GM19452 (cell line): ENCODE results near the gene MSH6.

ENCODE experiments used
- ATAC-seq: cut with Tn5 transposase; IDR thresholded peaks from one replicate; pipeline ENCODE4 v1.9.1; 2021; ENCODE audit not compliant: unreplicated experiment

The MSH6 gene, protein sequence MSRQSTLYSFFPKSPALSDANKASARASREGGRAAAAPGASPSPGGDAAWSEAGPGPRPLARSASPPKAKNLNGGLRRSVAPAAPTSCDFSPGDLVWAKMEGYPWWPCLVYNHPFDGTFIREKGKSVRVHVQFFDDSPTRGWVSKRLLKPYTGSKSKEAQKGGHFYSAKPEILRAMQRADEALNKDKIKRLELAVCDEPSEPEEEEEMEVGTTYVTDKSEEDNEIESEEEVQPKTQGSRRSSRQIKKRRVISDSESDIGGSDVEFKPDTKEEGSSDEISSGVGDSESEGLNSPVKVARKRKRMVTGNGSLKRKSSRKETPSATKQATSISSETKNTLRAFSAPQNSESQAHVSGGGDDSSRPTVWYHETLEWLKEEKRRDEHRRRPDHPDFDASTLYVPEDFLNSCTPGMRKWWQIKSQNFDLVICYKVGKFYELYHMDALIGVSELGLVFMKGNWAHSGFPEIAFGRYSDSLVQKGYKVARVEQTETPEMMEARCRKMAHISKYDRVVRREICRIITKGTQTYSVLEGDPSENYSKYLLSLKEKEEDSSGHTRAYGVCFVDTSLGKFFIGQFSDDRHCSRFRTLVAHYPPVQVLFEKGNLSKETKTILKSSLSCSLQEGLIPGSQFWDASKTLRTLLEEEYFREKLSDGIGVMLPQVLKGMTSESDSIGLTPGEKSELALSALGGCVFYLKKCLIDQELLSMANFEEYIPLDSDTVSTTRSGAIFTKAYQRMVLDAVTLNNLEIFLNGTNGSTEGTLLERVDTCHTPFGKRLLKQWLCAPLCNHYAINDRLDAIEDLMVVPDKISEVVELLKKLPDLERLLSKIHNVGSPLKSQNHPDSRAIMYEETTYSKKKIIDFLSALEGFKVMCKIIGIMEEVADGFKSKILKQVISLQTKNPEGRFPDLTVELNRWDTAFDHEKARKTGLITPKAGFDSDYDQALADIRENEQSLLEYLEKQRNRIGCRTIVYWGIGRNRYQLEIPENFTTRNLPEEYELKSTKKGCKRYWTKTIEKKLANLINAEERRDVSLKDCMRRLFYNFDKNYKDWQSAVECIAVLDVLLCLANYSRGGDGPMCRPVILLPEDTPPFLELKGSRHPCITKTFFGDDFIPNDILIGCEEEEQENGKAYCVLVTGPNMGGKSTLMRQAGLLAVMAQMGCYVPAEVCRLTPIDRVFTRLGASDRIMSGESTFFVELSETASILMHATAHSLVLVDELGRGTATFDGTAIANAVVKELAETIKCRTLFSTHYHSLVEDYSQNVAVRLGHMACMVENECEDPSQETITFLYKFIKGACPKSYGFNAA (N-terminal part only)

DNA sequence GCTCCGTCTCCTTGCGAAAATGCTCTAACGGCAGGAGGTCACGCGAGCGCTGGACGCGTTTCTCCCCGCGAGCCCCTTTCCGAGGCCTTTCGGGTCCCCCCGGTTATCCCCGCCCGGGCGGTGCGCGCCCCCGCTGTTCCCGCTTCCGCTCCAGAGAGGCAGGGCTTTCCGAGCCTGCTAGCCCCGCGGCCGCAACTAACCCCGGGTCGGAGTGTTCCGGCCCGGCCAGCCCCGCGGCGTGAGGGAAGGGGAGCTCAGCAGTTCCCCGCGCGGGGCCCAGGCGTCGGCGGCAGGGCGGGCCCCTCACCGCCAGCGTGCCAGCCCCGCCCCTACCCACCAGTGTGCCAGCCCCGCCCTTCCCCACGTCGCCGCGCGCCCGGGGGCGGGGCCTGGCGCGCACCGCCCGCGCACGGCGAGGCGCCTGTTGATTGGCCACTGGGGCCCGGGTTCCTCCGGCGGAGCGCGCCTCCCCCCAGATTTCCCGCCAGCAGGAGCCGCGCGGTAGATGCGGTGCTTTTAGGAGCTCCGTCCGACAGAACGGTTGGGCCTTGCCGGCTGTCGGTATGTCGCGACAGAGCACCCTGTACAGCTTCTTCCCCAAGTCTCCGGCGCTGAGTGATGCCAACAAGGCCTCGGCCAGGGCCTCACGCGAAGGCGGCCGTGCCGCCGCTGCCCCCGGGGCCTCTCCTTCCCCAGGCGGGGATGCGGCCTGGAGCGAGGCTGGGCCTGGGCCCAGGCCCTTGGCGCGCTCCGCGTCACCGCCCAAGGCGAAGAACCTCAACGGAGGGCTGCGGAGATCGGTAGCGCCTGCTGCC, at the start of gene MSH6:
TSS of gene MSH6 (plus strand) at position 475 of the 815 bp plus-strand sequence. CDS start at position 564, 89 bp downstream.
- peak; percentile 89 for ATAC-seq

DNA sequence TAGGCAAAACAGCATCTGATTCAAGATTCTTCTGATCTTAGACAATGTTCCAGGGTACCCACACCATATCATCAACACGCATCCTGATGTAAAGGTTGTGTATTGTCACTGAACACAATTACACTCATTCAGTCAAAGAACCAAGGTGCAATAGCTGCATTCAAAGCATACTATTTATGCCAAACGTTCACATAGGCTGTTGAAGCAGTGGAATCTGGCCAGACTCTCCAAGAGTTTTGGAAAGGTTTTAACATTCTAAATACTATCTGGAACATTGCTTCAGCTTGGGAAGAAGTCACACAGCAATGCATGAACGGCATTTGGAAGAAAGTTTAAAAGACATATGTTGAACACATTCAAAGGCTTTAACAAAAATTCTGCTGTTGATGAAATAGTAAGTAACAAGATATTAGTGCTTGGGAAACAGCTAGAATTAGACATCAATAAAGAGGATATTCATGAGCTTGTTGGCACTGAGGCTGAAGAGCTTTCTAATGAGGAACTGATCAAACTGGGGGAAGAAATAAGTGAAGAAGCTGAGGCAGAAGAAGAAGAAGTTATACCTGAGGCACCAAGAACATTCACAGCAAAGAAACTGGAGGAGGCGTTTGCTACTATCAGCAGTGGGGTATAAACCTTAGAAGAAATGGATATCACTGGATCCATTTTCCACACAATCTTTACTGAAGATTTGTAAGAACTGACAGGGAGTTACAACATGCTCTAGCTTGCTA, 47.6 kb upstream of the MSH6 start:
- ATAC-seq: no peak

DNA sequence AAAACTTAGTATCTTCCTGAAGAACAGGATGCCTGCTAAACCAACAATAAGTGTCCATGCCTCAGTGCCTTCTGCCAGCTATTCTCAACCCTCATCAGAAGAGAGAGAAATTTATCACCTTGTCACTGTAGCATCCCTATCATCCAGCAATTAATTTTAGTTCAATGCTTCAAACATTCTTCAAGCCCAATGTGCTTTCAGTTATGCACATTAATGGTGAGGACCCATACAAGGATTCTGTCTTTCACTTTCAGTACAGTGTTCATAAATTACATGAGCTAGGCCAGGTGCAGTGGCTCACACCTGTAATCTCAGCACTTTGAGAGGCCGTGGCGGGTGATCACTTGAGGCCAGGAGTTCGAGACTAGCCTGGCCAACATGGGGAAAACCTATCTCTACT, 47.0 kb upstream of the MSH6 start:
- ATAC-seq: no peak

DNA sequence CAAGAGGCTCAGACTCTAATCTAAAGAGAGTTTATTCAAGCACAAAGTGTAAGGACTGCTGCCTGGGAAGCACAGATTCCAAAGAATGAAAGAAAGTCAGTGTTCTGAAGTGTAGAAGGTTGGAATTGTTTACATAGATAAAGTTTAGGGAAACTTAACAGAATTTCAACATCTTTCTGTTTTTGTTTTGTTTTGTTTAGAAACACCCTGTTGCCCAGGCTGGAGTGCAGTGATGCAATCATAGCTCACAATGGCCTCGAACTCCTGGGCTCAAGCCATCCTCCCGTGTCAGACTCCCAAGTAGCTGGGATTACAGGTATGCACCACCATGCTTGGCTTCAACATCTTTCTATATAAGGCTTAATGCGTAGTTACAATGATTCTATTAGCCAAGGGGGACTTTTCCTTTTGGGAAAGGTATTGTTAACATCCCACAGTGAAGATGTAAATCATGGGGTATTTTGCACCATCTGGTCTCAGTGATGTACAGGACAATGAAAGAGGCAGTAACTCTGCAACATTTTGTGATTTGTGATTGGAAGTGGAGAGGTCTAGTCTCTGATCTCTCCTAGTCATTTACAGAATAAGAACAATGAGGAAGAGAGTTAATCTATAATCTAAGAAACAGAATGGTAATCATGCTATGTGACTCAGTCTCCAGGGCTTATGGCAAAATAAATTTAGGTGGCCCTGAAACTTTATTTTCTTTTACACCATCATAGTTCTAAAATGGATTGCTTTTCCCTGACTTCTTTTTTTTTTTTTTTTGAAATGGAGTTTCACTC, 45.6 kb upstream of the MSH6 start:
- ATAC-seq: no peak

DNA sequence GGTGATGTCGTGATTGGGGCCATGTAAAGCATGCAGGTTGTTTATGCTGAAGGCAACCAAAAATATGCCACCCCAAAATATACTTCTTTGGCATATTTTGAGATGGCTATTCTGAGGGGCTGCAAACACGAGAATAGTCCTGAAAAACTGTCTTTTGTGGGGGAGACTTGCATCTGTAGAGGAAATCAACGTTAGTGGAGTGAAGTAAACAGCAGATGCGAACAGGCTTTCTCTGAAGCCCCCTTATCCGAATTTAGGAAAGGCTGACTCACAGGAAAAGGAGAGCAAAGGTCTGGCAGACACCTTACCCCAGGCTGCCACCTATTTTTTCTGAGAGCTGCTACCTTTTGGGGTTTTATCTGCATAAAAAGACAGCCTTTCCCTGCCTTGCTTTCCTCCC, 44.6 kb upstream of the MSH6 start:
- no peak for ATAC-seq

DNA sequence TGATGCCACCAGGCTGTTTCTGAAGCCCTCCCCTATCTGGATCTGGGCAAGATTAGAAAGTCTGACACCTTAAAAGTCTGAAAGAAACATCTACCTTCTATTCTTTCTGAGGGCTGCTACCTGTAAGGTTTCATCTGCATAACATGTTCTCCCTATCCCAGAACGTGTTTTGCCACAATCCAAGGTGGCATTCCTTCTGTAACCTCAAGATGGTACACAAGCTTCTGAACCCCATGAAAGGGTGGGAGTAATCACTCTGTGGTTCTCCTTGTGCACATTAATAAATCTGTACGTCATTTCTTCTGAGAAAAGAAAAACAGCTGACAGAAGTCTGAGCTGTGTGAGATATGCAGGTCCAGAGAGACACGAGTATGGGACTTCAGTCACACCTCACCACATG, 41.8 kb upstream of the MSH6 start:
- ATAC-seq: no peak

DNA sequence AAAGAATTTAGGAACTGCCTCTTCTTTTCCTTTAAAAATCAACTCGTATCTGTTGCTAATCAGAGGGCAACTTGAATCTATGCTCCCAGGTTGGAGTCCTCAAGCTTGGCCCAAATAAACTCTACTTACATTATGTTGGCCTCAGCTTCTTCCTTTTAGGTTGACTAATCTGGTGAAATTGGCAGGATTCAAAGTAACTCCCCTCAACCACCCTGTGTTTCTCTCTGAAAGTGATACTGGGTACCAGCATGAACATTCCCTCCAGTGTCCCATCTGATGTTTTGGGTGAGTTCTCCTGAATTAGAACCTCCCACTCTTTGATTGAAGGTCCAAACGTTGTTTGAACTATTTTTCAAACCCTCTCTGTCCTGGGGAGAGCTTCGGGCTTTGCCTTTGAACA, 41.3 kb upstream of the MSH6 start:
- no peak for ATAC-seq

DNA sequence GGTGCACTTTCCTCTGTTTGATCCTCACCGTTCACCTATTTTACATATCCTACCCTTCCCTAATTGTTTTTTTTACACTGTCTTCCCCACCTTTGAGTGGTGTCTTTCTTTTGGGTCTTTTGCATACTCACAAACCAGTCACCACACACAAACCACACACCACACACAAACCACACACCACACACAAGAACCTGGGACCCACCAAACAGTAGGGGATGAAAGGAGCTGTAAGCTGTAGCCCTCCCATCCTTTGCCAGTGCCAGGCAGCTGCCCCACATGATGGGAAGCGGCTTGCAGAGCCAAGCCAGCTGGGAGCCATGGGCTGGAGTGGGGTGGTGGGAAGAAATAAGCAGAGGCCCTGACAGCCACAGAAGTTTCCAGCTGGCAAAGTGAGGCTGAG, 38.9 kb upstream of the MSH6 start:
- no peak for ATAC-seq

DNA sequence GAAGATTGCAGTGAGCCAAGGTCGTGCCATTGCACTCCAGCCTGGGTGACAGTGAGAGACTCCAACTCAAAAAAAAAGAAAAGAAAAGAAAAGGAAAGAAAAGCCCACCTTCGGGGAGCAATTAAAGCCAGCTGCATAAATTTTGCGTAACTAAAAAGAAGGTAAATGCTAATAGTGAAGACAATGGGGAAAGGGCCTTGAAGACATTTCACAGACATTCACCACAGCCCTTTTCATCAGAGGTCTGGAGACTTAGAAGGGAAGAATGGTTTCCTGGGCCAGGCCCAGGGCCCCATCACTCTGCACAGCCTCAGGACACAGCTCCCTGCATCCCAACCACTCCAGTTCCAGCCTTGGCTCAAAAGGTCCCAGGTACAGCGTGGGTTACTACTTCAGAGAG, 35.1 kb upstream of the MSH6 start:
- ATAC-seq: no peak

DNA sequence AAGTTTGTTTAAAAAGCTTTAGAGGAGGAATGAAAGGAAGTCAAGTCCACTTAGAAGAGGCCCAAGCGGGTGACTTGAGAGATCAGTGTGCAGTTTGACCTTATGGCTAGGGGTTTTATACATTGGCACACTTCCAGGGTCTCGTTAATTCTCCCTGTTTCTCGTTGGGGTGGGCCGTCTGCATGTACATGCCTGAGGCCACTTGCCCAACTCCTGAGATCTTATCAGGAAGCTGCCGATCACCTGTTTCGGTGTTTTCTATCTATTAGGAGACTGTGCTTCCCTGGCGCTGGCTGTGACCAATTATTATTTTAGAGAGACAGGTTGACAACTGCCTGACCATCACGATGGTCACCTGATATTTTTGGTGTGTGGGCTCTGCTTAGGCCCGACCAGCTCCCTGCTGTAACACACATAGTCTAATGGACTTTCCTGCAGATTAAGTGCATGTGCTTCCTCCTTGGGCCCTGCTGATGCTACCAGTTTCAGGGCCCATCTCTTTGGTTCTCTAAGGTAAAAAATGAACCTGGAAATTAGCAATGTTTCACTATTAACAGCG, 31.0 kb upstream of the MSH6 start:
- peak; percentile 32 for ATAC-seq

DNA sequence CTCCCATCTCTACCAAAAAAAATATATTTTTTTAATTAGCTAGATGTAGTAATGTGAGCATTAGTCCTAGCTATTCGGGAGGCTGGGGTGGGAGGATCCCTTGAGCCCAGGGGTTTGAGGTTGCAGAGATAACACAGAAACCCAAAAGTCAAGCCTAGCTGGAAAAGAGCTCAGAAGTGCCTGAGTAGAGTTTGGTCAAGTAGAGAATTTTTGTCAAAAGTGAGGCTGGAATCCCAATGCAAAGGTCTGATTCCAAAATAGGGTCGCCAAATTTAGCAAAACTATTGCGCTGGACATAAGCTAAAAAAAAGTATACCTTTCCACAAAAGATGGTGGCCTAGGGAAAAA, 15.5 kb upstream of the MSH6 start:
- no peak for ATAC-seq

DNA sequence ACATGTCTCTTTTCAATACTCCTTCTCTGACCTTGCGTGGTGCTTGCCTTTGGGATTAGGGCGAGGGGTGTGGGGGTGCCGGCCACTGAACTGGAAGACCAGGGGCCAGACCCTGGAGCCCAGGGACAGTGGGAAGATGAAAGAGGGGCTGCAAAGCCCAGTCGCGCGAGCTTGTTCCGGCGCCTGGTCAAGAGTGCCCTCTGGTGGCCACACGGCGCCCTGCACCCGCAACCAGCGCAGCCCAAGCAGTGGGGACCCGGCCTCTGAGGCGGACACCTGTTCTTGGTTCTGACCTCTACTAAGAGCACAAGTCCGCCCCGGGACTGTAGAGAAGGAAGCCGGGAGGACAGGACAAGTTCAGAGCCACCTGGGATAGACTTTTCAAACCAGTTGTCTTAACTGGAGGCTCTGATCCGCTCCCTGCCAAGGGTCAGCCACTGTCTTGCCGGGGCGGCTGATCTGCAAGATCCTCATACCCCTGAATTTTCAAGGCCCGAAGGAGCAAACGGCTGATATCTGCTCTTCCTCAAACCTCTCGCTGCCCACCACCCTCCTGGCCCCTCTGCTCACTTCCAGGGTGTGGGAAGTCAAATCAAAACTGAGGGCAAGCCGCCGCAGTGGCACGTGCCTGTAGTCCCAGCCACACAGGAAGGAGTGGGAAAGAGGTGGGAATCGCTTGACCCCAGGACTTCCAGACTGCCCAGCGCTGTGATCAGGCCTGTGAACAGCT, 14.9 kb upstream of the MSH6 start:
- ATAC-seq: no peak

DNA sequence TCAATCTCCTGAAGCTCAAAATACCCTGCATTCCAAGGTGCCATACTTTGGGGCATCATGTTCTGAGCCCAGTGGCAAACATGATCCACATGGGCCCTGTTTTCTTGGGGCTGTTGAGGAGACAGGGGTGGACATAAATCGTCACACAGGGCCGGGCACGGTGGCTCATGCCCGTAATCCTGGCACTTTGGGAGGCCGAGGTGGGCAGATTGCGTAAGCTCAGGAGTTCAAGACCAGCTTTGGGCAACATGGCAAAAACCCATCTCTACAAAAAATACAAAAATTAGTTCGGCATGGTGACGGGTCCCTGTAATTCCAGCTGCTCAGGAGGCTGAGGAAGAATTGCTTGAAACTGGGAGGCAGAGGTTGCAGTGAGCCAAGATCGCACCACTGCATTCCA, 13.6 kb upstream of the MSH6 start:
- no peak for ATAC-seq

DNA sequence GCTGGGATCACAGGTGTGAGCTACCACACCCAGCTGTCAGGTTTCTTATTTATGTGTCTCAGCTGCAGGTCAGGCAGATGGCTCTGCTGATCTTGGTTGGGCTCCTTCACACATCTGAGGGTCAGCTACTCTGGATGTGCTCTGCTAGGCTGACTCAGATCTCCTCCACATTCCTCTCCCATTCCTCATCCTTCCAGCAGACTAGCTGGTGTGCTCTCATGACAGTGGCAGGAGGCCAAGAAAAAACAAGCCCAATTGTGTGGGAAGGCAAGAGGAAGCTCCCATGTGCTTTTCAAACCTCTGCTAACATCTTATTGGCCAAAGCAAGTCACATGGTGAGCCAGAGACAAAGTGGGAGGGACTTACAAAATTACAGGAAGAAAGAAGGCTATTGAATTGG, 11.7 kb upstream of the MSH6 start:
- ATAC-seq: no peak

DNA sequence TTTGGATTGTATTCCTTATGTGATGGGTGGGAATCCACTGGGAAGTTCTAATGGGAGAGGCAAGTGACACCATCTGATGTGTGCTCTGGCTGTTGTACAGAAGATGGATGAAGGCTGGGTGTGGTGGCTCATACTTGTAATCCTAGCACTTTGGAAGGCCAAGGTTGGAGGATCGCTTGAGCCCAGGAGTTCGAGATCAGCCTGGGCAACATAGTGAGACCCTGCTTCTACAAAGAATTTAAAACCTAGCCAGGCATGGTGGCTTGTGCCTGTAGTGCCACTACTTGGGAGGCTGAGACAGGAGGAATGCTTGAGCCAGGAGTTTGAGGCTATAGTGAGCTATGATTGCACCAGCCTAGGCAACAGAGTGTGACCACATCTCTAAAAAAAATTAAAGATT, 10.6 kb upstream of the MSH6 start:
- no peak for ATAC-seq

DNA sequence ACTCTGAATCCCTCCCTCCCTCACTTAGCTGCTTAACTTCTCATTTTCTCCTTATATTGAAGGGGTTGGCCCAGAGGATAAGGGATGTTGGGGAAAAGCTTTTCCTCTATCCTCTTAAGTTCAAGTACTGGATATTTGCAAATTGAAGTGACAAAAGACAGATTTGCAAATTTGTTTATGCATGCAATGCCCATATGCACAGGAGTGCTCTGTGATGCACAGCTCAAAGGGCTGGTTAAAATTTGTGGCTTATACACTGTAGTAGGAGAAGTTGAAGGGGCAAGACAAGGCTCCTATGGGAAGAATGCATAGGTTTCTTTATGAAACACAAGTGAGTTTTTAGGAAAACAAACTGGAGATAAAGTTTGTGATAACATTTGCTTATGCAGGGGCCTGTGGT, 8.4 kb upstream of the MSH6 start:
- no peak for ATAC-seq

DNA sequence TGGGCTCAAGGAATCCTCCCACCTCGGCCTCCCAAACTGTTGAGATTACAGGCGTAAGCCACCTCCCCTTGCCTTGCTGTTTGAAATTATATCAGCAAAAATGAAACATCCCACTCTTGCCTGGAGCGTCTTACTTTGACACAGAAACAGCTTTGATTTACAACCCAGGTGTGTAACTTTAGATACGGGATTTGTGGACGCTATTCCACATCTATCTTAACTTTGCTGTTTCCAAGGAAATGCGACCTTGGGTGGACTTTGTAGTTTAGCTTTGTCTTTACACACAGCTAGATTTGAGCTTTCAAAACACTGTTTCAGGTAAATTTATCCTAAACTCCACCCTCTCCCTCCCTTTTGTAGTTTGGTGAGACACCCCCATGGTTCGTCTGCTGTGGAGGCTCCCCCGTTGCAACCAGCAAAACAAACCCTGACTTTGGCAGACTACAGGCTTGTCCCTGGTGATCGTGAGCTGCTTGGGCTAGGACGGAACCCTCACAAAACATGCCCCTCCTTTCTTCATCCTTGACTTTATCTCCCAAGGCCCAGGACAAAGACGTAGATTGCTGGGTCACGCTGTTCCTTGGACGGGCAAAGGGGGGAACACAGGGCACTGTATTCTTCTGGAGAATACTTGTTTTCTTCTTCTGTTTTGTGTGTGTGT, 5.5 kb upstream of the MSH6 start:
- no peak for ATAC-seq
